ENCODE data around the gene TMEM117.

DNA sequence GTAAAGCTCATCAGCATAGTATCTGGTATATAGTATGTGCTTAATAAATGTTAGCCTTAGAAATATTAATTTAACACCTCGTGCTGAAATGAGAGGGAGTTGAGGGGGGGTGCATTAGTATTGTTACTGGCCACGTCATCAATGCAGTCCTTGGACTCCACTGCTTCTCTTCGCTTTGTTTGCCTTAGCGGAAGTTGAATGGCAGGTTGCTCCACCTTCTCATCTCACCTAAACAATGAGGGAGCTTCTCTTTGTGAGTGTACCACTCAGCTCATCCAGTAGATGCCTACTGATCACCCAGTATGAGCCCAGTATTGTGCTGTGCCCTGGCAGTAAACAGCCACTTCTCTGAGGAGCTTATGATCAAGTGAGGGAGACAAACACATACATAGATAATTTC is 4.5 kb downstream of the TMEM117 start:
- no peak for TF ChIP-seq EZH2 (IDR thresholded peaks at IDR 0.05; ENCODE audit: borderline replicate concordance, low read depth, low read length, severe bottlenecking)
- TF ChIP-seq, protein P1, sequence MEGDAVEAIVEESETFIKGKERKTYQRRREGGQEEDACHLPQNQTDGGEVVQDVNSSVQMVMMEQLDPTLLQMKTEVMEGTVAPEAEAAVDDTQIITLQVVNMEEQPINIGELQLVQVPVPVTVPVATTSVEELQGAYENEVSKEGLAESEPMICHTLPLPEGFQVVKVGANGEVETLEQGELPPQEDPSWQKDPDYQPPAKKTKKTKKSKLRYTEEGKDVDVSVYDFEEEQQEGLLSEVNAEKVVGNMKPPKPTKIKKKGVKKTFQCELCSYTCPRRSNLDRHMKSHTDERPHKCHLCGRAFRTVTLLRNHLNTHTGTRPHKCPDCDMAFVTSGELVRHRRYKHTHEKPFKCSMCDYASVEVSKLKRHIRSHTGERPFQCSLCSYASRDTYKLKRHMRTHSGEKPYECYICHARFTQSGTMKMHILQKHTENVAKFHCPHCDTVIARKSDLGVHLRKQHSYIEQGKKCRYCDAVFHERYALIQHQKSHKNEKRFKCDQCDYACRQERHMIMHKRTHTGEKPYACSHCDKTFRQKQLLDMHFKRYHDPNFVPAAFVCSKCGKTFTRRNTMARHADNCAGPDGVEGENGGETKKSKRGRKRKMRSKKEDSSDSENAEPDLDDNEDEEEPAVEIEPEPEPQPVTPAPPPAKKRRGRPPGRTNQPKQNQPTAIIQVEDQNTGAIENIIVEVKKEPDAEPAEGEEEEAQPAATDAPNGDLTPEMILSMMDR (IDR thresholded peaks at IDR 0.05; ENCODE audit: extremely low read depth in 1 of 2, insufficient read depth in 1 of 2, low read depth in 1 of 2, low read length in 2 of 2), result no peak

All from endothelial cell of umbilical vein (primary cell).